ENCODE measurements around the gene AQP12B. TPM values are rescaled to one million over a fixed set of nuclear protein-coding genes. Genes with fewer than 3 reads are reported as not detected.

The AQP12B gene
- polyA plus RNA-seq, 2 donors, result not detected

GRCh38 chr2:240725671-240726070 is 43.0 kb upstream of the AQP12B start:
- no peaks in the 10 kb centered on the region for H3K36me3 ChIP-seq (ENCODE audit: control insufficient read depth in 2 of 2, insufficient read depth in 2 of 2, low read length in 1 of 2)
- H3K4me1 ChIP-seq (ENCODE audit: control insufficient read depth in 2 of 2, insufficient read depth in 2 of 2, low read length in 1 of 2), result no peaks in the 10 kb centered on the region
- H3K27me3 ChIP-seq (ENCODE audit: control insufficient read depth in 1 of 2, insufficient read depth in 2 of 2, low read length in 2 of 2), result no peaks in the 10 kb centered on the region
- H3K4me3 ChIP-seq (ENCODE audit: low read depth in 1 of 2, low read length in 2 of 2), result no peak overlapping the region
- 78 to 80% methylated on average over 6 to 7 of the region's 7 CpGs for WGBS, 2 donors
- H3K9me3 ChIP-seq (ENCODE audit: control insufficient read depth in 2 of 2, insufficient read depth in 1 of 2, low read depth in 1 of 2, low read length in 1 of 2), result no peaks in the 10 kb centered on the region
- H3K27ac ChIP-seq (ENCODE audit: low read depth in 2 of 2, low read length in 1 of 2), result no peak overlapping the region

DNA sequence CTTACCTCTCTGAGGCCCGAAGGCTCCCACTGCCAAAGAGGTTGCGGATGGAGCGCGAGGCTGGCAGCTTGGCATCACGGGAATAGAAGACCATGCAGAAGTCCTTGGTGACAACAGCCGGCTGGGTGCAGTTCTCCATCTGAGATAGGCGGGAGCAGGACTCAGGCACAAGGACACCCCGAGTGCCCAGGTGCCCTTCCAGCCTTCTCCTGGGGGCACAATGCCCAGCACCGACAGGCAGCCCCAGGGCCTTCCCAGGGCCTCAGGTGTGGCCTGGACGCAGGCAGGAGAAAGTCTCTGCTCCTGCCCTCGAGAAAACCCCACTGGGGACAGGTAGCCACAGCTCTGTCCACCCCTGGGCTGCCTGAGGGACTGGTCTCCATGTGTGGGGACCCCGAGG is 42.6 kb upstream of the AQP12B start:
- no peak overlapping the region for H3K27ac ChIP-seq (ENCODE audit: low read depth in 2 of 2, low read length in 1 of 2)
- no peaks in the 10 kb centered on the region for H3K4me1 ChIP-seq (ENCODE audit: control insufficient read depth in 2 of 2, insufficient read depth in 2 of 2, low read length in 1 of 2)
- no peaks in the 10 kb centered on the region for H3K9me3 ChIP-seq (ENCODE audit: control insufficient read depth in 2 of 2, insufficient read depth in 1 of 2, low read depth in 1 of 2, low read length in 1 of 2)
- WGBS, 2 donors, result 86 to 87% methylated on average over 12 of the region's 12 CpGs
- no peaks in the 10 kb centered on the region for H3K36me3 ChIP-seq (ENCODE audit: control insufficient read depth in 2 of 2, insufficient read depth in 2 of 2, low read length in 1 of 2)
- H3K4me3 ChIP-seq (ENCODE audit: low read depth in 1 of 2, low read length in 2 of 2), result no peak overlapping the region
- H3K27me3 ChIP-seq (ENCODE audit: control insufficient read depth in 1 of 2, insufficient read depth in 2 of 2, low read length in 2 of 2), result no peaks in the 10 kb centered on the region

DNA sequence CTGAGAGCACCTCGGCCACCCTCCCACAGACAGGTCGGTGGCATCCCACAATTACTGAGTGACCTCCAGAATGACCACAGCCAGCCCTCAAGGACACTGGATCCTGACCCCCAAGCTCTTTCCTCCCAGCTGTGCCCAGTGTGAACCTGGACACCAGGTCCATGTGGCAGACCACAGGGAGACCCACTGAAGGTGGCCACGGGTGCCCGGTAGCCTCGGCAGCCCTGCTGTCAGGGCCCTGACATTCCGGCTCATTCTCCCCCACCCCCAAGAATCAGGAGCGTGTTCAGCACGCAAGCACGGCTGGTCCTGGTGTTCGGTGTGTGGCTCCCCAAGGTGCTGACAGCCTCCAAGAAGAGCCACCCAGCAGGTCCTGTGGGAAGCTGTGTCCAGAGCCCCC is 41.7 kb upstream of the AQP12B start:
- Histone ChIP-seq H3K36me3 (ENCODE audit: control insufficient read depth in 2 of 2, insufficient read depth in 2 of 2, low read length in 1 of 2) (no peaks in the 10 kb centered on the region), H3K4me3 (ENCODE audit: low read depth in 1 of 2, low read length in 2 of 2) (no peak overlapping the region), H3K9me3 (ENCODE audit: control insufficient read depth in 2 of 2, insufficient read depth in 1 of 2, low read depth in 1 of 2, low read length in 1 of 2) (no peaks in the 10 kb centered on the region), H3K27ac (ENCODE audit: low read depth in 2 of 2, low read length in 1 of 2) (no peak overlapping the region), H3K27me3 (ENCODE audit: control insufficient read depth in 1 of 2, insufficient read depth in 2 of 2, low read length in 2 of 2) (no peaks in the 10 kb centered on the region), H3K4me1 (ENCODE audit: control insufficient read depth in 2 of 2, insufficient read depth in 2 of 2, low read length in 1 of 2) (no peaks in the 10 kb centered on the region)
- WGBS, 2 donors, result 86 to 95% methylated on average over 9 to 10 of the region's 10 CpGs

GRCh38 chr2:240723851-240724250 is 41.2 kb upstream of the AQP12B start:
- Histone ChIP-seq H3K27ac (ENCODE audit: low read depth in 2 of 2, low read length in 1 of 2) (no peak overlapping the region), H3K4me3 (ENCODE audit: low read depth in 1 of 2, low read length in 2 of 2) (no peak overlapping the region), H3K27me3 (ENCODE audit: control insufficient read depth in 1 of 2, insufficient read depth in 2 of 2, low read length in 2 of 2) (no peaks in the 10 kb centered on the region), H3K4me1 (ENCODE audit: control insufficient read depth in 2 of 2, insufficient read depth in 2 of 2, low read length in 1 of 2) (no peaks in the 10 kb centered on the region), H3K36me3 (ENCODE audit: control insufficient read depth in 2 of 2, insufficient read depth in 2 of 2, low read length in 1 of 2) (no peaks in the 10 kb centered on the region), H3K9me3 (ENCODE audit: control insufficient read depth in 2 of 2, insufficient read depth in 1 of 2, low read depth in 1 of 2, low read length in 1 of 2) (no peaks in the 10 kb centered on the region)
- whole genome bisulfite sequencing, 2 donors, result 94 to 96% methylated on average over 9 of the region's 9 CpGs

DNA sequence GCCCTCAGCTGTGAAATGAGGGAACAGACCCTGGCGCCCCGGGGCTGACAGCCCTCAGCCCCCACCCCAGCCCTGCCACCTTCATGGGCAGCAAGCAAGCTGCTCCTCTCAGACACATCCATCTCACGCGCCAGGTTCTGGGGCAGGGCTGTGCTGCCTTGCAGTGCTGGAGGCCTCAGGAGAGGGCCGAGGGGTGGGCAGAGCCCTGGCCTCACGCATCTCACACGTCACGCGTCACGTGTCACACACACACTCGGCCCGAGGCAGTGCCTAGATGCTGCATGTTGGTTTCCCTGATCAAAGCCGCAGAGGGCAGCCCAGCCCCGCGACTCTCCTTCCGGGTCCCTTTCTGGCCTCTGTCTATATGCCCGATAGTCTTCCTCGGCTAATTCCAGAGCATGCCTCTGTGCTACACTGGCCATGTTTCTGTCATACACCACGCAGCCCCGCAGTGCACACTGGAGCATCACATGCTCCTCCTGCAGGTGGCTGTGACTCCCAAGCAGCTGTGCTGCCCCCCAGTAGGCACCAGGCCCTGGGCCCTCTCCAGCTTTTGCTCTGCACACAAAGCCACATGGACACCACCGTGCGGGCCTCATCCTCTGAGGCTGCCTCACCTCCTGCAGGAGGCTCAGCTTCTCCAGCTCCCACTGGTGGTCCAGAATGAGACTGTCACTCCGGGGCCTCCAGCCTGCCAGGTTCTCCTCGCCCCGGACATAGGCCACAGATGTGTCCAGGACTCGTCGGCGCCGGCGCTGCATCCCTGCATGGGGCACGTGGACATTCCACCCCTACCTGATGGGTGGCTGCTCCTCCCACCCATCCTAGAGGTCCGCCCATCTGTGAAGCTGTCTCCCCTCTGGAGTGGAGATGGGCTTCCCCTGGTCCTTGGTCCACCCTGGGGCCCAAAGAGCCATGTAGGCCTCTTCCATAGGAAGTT is 40.4 kb upstream of the AQP12B start:
- Histone ChIP-seq H3K27ac (ENCODE audit: low read depth in 2 of 2, low read length in 1 of 2) (no peak overlapping the region), H3K4me1 (ENCODE audit: control insufficient read depth in 2 of 2, insufficient read depth in 2 of 2, low read length in 1 of 2) (no peaks in the 10 kb centered on the region), H3K4me3 (ENCODE audit: low read depth in 1 of 2, low read length in 2 of 2) (no peak overlapping the region), H3K36me3 (ENCODE audit: control insufficient read depth in 2 of 2, insufficient read depth in 2 of 2, low read length in 1 of 2) (no peaks in the 10 kb centered on the region), H3K27me3 (ENCODE audit: control insufficient read depth in 1 of 2, insufficient read depth in 2 of 2, low read length in 2 of 2) (no peaks in the 10 kb centered on the region), H3K9me3 (ENCODE audit: control insufficient read depth in 2 of 2, insufficient read depth in 1 of 2, low read depth in 1 of 2, low read length in 1 of 2) (no peaks in the 10 kb centered on the region)
- 84 to 90% methylated on average over 32 of the region's 32 CpGs for WGBS, 2 donors

DNA sequence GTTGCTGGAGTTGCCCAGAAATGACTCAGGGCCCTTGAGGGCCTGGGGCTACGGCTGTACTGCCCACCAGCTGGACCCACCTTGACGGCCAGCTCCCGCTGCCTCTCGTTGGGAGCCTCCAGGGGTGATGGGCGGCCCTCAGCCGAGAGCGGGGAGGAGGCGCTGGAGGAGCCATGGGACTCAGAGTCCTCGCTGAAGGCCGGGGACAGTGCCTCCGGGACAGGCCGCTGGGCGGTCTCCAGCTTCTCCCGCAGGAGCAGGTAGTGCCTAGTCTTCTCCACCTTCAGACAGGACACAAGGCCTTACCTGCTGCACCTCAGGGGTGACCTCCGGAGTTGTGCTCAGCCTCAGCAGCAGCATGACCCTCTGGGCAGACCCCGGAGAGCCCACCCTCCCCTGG is 39.7 kb upstream of the AQP12B start:
- no peaks in the 10 kb centered on the region for H3K27me3 ChIP-seq (ENCODE audit: control insufficient read depth in 1 of 2, insufficient read depth in 2 of 2, low read length in 2 of 2)
- H3K4me3 ChIP-seq (ENCODE audit: low read depth in 1 of 2, low read length in 2 of 2), result no peak overlapping the region
- H3K27ac ChIP-seq (ENCODE audit: low read depth in 2 of 2, low read length in 1 of 2), result no peak overlapping the region
- WGBS, 2 donors, result 86 to 88% methylated on average over 16 of the region's 16 CpGs
- H3K9me3 ChIP-seq (ENCODE audit: control insufficient read depth in 2 of 2, insufficient read depth in 1 of 2, low read depth in 1 of 2, low read length in 1 of 2), result no peaks in the 10 kb centered on the region
- H3K4me1 ChIP-seq (ENCODE audit: control insufficient read depth in 2 of 2, insufficient read depth in 2 of 2, low read length in 1 of 2), result no peaks in the 10 kb centered on the region
- no peaks in the 10 kb centered on the region for H3K36me3 ChIP-seq (ENCODE audit: control insufficient read depth in 2 of 2, insufficient read depth in 2 of 2, low read length in 1 of 2)

DNA sequence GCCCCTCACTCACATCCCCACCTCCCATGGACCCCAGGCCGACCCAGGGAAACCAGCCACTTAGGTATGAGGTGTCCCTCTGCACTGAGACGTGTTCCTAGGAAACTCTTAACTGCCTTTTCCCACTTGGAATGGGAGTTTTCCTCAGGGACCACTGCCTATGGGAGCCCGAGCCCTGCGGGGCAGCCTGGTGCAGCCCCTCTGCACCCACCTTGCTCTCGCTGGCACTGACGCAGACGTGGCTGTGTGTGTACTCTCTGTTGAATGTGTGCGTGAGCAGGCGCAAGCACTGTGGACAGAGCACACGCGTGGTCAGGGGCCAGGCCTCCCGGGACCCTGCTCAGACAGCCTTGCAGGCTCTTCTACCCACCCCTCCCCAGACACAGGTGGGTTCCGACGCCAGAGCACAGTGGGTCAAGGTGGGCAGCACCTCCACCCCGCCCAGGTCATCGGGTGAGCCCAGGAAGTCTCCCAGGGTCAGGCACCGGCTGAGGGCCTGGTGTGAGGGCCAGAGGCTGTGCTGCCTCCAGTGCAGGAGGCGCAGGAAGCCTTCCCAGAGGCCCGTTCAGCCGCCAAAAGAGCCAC is 39.0 kb upstream of the AQP12B start:
- H3K4me3 ChIP-seq (ENCODE audit: low read depth in 1 of 2, low read length in 2 of 2), result no peak overlapping the region
- no peaks in the 10 kb centered on the region for H3K36me3 ChIP-seq (ENCODE audit: control insufficient read depth in 2 of 2, insufficient read depth in 2 of 2, low read length in 1 of 2)
- 88 to 90% methylated on average over 18 to 20 of the region's 20 CpGs for WGBS, 2 donors
- no peak overlapping the region for H3K27ac ChIP-seq (ENCODE audit: low read depth in 2 of 2, low read length in 1 of 2)
- no peaks in the 10 kb centered on the region for H3K27me3 ChIP-seq (ENCODE audit: control insufficient read depth in 1 of 2, insufficient read depth in 2 of 2, low read length in 2 of 2)
- no peaks in the 10 kb centered on the region for H3K4me1 ChIP-seq (ENCODE audit: control insufficient read depth in 2 of 2, insufficient read depth in 2 of 2, low read length in 1 of 2)
- no peaks in the 10 kb centered on the region for H3K9me3 ChIP-seq (ENCODE audit: control insufficient read depth in 2 of 2, insufficient read depth in 1 of 2, low read depth in 1 of 2, low read length in 1 of 2)

- WGBS, 2 donors, result 77 to 80% methylated on average over 25 of the region's 25 CpGs
- no peaks in the 10 kb centered on the region for H3K36me3 ChIP-seq (ENCODE audit: control insufficient read depth in 2 of 2, insufficient read depth in 2 of 2, low read length in 1 of 2)
- H3K4me3 ChIP-seq (ENCODE audit: low read depth in 1 of 2, low read length in 2 of 2), result no peak overlapping the region
- no peak overlapping the region for H3K27ac ChIP-seq (ENCODE audit: low read depth in 2 of 2, low read length in 1 of 2)
- H3K27me3 ChIP-seq (ENCODE audit: control insufficient read depth in 1 of 2, insufficient read depth in 2 of 2, low read length in 2 of 2), result no peaks in the 10 kb centered on the region
- H3K9me3 ChIP-seq (ENCODE audit: control insufficient read depth in 2 of 2, insufficient read depth in 1 of 2, low read depth in 1 of 2, low read length in 1 of 2), result no peaks in the 10 kb centered on the region
- no peaks in the 10 kb centered on the region for H3K4me1 ChIP-seq (ENCODE audit: control insufficient read depth in 2 of 2, insufficient read depth in 2 of 2, low read length in 1 of 2)
These were observed 38.3 kb upstream of the AQP12B start for GRCh38 chr2:240720686-240721595.

- H3K4me3 ChIP-seq (ENCODE audit: low read depth in 1 of 2, low read length in 2 of 2), result no peak overlapping the region
- WGBS, 2 donors, result 80 to 83% methylated on average over 25 of the region's 25 CpGs
- no peaks in the 10 kb centered on the region for H3K27me3 ChIP-seq (ENCODE audit: control insufficient read depth in 1 of 2, insufficient read depth in 2 of 2, low read length in 2 of 2)
- H3K27ac ChIP-seq (ENCODE audit: low read depth in 2 of 2, low read length in 1 of 2), result no peak overlapping the region
- peaks cover 0 to 4% of the 10 kb centered on the region in 2 donors for H3K4me1 ChIP-seq (ENCODE audit: control insufficient read depth in 2 of 2, insufficient read depth in 2 of 2, low read length in 1 of 2)
- no peaks in the 10 kb centered on the region for H3K36me3 ChIP-seq (ENCODE audit: control insufficient read depth in 2 of 2, insufficient read depth in 2 of 2, low read length in 1 of 2)
- no peaks in the 10 kb centered on the region for H3K9me3 ChIP-seq (ENCODE audit: control insufficient read depth in 2 of 2, insufficient read depth in 1 of 2, low read depth in 1 of 2, low read length in 1 of 2)
These were observed 37.2 kb upstream of the AQP12B start for GRCh38 chr2:240719676-240720545.

Measured in esophagus (tissue), 2 donors.